KMS-11 (cell line): ENCODE measurements around the gene CNTFR.

Experiments
- H2AFZ ChIP-seq: fragments of 200-600 bp; sonication (generic); 2 replicates; pipeline ENCODE4 v1.6.1; 2016; ENCODE audit warnings: antibody characterized with exemption, mixed run types, low read depth
- H3K27ac ChIP-seq: fragments of 200-600 bp; sonication (generic); 2 replicates; pipeline ENCODE4 v1.6.1; 2016; ENCODE audit warnings: mild to moderate bottlenecking, mixed run types
- H3K27me3 ChIP-seq: fragments of 200-600 bp; sonication (generic); 2 replicates; pipeline ENCODE4 v1.6.1; 2017; ENCODE audit warnings: mild to moderate bottlenecking, low read depth, mixed run types, moderate library complexity; ENCODE audit not compliant: insufficient read depth
- H3K36me3 ChIP-seq: fragments of 200-600 bp; sonication (generic); 2 replicates; pipeline ENCODE4 v1.6.1; 2017; ENCODE audit warnings: mild to moderate bottlenecking, mixed run types; ENCODE audit not compliant: insufficient read depth
- H3K4me1 ChIP-seq: fragments of 200-600 bp; sonication (generic); 2 replicates; pipeline ENCODE4 v1.6.1; 2016; ENCODE audit warnings: mild to moderate bottlenecking, low read depth, mixed run types; ENCODE audit not compliant: poor library complexity, severe bottlenecking
- H3K4me2 ChIP-seq: fragments of 200-600 bp; sonication (generic); 2 replicates; pipeline ENCODE4 v1.7.0; 2016; ENCODE audit warnings: mild to moderate bottlenecking, mixed run types
- H3K4me3 ChIP-seq: fragments of 200-600 bp; sonication (generic); IDR thresholded peaks from 2 replicates; pipeline ENCODE4 v1.6.1; 2017; ENCODE audit warnings: low read depth, low read length, mixed read lengths; ENCODE audit not compliant: insufficient read depth
- H3K79me2 ChIP-seq: fragments of 200-600 bp; sonication (generic); 2 replicates; pipeline ENCODE4 v1.6.1; 2016; ENCODE audit warnings: low read depth, mixed run types; ENCODE audit not compliant: insufficient read depth
- H3K9ac ChIP-seq: fragments of 200-600 bp; sonication (generic); 2 replicates; pipeline ENCODE4 v1.6.1; 2016; ENCODE audit warnings: mild to moderate bottlenecking, mixed run types
- H4K20me1 ChIP-seq: fragments of 200-600 bp; sonication (generic); 2 replicates; pipeline ENCODE4 v1.6.1; 2016; ENCODE audit warnings: mild to moderate bottlenecking, mixed run types; ENCODE audit not compliant: insufficient read depth
- TF ChIP-seq, protein P1 (sequence below): fragments of 200-600 bp; sonication (generic); conservative IDR thresholded peaks from 2 replicates; pipeline ENCODE4 v1.6.1; 2017; ENCODE audit warnings: low read depth, mild to moderate bottlenecking, antibody characterized with exemption, low read length, moderate library complexity, mixed read lengths

CNTFR gene

DNA sequence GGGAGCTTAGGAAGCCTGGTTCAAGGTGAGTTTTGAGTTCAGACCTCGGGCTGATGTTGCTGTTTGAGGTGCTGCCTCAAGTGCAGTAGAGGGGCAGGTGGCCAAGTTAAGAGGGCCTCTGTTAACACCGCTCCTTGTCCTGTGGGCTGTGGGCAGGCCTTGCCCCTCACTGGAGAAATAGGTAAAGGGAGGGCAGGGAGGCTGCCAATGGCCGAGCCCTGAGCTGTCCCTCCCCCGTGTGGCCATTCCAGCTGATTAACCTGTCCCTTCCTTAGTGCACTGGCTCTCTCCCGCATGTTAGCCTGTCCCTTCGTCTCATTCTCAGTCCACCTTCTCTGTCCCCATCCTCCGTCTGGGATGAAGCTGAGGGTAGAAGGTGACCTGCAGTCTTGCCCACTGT, 21.4 kb downstream of the CNTFR start:
- Histone ChIP-seq H4K20me1 (no peaks in the 10 kb centered on the region), H3K36me3 (no peaks in the 10 kb centered on the region), H3K4me3 (no peak overlapping the region), H3K4me2 (no peak overlapping the region), H3K27ac (no peak overlapping the region), H3K4me1 (no peaks in the 10 kb centered on the region), H3K79me2 (no peaks in the 10 kb centered on the region), H3K9ac (no peak overlapping the region), H2AFZ (no peak overlapping the region), H3K27me3 (peaks cover 24% of the 10 kb centered on the region; the same call in 1 of the 2 replicates)
- TF ChIP-seq, protein P1, sequence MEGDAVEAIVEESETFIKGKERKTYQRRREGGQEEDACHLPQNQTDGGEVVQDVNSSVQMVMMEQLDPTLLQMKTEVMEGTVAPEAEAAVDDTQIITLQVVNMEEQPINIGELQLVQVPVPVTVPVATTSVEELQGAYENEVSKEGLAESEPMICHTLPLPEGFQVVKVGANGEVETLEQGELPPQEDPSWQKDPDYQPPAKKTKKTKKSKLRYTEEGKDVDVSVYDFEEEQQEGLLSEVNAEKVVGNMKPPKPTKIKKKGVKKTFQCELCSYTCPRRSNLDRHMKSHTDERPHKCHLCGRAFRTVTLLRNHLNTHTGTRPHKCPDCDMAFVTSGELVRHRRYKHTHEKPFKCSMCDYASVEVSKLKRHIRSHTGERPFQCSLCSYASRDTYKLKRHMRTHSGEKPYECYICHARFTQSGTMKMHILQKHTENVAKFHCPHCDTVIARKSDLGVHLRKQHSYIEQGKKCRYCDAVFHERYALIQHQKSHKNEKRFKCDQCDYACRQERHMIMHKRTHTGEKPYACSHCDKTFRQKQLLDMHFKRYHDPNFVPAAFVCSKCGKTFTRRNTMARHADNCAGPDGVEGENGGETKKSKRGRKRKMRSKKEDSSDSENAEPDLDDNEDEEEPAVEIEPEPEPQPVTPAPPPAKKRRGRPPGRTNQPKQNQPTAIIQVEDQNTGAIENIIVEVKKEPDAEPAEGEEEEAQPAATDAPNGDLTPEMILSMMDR = no peak

DNA sequence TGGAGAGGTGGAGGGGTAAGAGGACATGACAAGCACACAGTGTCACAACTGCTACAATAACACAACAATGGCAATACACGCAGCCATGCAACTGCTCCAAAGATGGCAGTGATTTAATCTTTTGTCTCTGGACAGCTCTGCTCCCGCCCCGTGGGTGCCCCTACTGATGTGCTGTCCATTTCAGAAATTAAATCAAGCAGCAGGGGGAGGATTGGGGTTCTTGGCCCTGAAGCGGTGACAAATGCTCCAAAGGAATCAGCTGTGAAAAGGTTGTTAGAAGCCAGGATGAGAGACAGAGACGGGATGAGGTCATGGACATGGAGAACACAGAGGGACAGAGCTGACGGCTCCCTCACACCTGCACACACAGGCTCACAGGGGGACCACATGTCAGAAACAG, 22.6 kb downstream of the CNTFR start:
- Histone ChIP-seq H3K4me1 (no peaks in the 10 kb centered on the region), H3K4me3 (no peak overlapping the region), H2AFZ (no peak overlapping the region), H3K27me3 (peaks cover 24% of the 10 kb centered on the region; the same call in 1 of the 2 replicates), H3K36me3 (no peaks in the 10 kb centered on the region), H3K79me2 (no peaks in the 10 kb centered on the region), H3K4me2 (no peak overlapping the region), H3K27ac (no peak overlapping the region), H4K20me1 (no peaks in the 10 kb centered on the region), H3K9ac (no peak overlapping the region)
- TF ChIP-seq, protein P1 = no peak

DNA sequence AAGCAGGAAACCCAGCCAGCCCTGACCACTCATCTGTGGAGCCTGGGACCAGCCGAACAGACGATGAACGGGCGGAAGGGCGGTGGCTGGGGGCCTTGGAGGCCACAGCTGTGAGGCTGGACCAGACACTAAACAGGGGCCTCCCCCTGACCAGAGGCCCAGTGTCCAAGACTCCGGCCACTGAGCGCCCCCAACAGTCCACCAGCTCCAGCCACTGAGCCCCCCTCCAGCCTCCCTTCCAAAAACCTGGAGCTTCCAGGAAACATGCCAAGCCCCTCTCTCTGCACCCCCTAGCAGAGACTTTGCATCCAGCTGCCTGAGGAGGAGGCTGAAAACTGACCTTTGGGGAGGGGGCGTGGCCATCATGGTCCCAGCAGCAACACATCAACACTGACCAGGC, 23.2 kb downstream of the CNTFR start:
- Histone ChIP-seq H3K27me3 (peaks cover 24% of the 10 kb centered on the region; the same call in 1 of the 2 replicates), H3K27ac (no peak overlapping the region), H3K79me2 (no peaks in the 10 kb centered on the region), H3K9ac (no peak overlapping the region), H2AFZ (no peak overlapping the region), H3K4me1 (no peaks in the 10 kb centered on the region), H3K4me3 (no peak overlapping the region), H3K4me2 (no peak overlapping the region), H4K20me1 (no peaks in the 10 kb centered on the region), H3K36me3 (no peaks in the 10 kb centered on the region)
- TF ChIP-seq, protein P1 = no peak

DNA sequence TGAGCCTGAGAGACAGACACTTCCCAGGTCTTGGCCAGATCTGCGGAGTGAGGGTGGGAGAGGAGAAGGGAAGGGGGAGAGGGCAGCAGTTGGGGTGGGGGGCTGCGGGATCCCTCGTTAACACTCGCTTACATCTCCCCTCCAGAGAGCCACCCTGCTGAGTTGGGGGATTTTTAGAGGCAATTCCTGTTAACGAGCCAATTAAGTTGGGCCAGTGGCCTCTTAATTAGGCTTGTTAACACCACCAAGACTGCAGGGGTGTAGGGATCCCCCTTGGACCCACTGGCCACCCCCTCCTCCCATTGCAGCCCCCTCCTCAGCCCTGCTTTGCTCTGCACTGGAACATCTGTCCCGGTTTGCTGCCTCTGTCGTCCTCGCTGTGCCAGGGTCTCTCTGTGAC, 23.7 kb downstream of the CNTFR start:
- Histone ChIP-seq H3K79me2 (no peaks in the 10 kb centered on the region), H3K4me2 (no peak overlapping the region), H3K4me3 (no peak overlapping the region), H4K20me1 (no peaks in the 10 kb centered on the region), H2AFZ (no peak overlapping the region), H3K27ac (no peak overlapping the region), H3K27me3 (peaks cover 21% of the 10 kb centered on the region; the same call in 1 of the 2 replicates), H3K4me1 (no peaks in the 10 kb centered on the region), H3K9ac (no peak overlapping the region), H3K36me3 (no peaks in the 10 kb centered on the region)
- TF ChIP-seq, protein P1 = no peak

DNA sequence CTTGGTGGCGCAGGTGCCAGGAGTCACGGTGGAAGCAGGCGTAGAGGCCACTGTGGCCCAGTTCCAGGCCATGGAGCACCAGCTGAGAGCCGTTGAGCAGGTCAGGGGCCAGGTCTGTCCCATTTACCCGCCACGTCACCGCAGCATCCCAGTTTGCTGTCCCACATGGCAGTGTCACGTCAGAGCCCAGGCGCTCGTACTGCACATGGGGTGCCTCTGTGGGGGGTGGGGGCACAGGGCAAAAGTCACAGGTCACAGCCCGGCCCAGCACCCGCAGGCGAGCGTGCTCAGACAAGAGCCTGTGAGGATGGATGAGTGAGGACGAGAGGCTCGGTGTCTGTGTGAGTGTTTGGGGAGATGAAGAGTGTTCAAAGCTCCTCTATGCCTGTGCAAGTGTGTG, 24.9 kb downstream of the CNTFR start:
- Histone ChIP-seq H3K79me2 (no peaks in the 10 kb centered on the region), H3K4me2 (no peak overlapping the region), H3K36me3 (no peaks in the 10 kb centered on the region), H3K9ac (no peak overlapping the region), H3K27ac (no peak overlapping the region), H4K20me1 (no peaks in the 10 kb centered on the region), H3K4me1 (no peaks in the 10 kb centered on the region), H2AFZ (no peak overlapping the region), H3K4me3 (no peak overlapping the region), H3K27me3 (peaks cover 18% of the 10 kb centered on the region; the same call in 1 of the 2 replicates)
- TF ChIP-seq, protein P1 = no peak
